Measurements from ENCODE around the gene ARSI.

ARSI gene

DNA sequence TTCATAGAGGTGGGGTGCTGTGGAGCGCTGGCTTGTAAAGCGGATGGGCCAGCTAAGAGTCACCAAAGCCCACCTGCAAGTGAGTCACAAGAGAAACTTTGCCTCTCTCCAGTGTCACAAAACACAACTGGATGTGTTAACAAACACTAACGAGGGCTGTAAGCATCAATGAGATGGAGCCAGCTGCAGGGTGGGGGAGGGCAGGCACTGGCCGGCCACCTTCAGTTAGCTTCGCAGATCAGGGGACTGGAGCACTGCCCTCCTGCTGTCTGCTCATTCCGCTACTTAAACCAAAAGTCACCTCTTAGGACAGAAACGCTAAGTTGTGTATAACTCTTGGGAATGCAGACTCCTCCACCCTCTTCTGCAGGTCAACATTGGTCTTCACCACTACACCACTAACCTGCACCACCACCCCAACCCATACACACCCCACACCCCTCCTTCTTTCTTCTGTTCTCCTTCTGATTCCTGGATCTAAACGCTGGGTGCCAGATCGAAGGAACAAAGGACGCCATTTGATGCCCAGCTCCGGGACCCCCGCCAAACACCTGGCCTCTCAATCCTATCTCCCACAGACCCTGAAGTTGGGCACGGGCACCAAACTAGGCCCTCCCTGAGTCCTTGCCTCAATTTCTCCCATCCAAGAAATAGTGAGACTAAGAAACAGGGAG lies 2.1 kb downstream of the ARSI start:
- no peak for DNase-seq (ENCODE audit: low read depth)
- TF ChIP-seq, protein P1, sequence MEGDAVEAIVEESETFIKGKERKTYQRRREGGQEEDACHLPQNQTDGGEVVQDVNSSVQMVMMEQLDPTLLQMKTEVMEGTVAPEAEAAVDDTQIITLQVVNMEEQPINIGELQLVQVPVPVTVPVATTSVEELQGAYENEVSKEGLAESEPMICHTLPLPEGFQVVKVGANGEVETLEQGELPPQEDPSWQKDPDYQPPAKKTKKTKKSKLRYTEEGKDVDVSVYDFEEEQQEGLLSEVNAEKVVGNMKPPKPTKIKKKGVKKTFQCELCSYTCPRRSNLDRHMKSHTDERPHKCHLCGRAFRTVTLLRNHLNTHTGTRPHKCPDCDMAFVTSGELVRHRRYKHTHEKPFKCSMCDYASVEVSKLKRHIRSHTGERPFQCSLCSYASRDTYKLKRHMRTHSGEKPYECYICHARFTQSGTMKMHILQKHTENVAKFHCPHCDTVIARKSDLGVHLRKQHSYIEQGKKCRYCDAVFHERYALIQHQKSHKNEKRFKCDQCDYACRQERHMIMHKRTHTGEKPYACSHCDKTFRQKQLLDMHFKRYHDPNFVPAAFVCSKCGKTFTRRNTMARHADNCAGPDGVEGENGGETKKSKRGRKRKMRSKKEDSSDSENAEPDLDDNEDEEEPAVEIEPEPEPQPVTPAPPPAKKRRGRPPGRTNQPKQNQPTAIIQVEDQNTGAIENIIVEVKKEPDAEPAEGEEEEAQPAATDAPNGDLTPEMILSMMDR (IDR thresholded peaks at IDR 0.05; ENCODE audit: low read depth, low read length, missing control alignments), result no peak
- H3K4me3 ChIP-seq (ENCODE audit: low read depth, low read length), result no peak overlapping the region

DNA sequence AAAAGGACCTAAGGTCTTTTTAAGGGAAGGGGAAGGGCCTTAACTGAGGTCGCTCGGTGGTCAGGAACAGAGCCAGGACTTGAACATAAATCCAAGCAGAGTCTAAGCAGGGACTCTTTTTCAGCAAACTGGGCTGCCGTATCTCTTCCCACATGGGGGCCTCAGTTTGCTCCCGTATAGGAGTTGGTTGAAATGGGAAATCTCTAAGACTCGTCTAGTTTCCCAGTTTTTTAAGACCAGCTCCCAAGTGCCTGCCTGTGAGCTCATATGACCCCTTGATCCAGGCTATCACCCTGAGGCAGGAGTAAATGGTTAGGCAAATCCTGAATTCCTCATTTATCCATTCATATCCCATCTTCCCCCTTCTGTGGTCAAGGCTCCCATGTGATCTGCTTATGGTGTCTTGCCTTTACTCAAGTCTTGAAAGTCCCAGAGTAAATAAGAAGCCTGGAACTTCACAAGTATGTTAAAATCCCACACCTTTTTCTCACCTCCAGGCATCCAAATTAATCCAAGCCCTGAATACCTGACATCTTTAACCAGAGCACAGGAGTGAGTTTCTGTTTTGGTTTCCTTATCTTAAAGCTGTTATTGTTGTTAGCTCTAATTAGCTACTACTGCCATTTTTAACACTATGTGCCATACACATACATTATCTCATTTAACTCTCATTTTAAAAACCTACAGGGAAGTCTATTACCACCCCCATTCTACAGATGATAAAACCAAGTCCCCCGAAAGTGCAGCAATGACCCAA lies 3.0 kb downstream of the ARSI start:
- no peak overlapping the region for H3K4me3 ChIP-seq (ENCODE audit: low read depth, low read length)
- no peak for DNase-seq (ENCODE audit: low read depth)
- TF ChIP-seq, protein P1 (IDR thresholded peaks at IDR 0.05; ENCODE audit: low read depth, low read length, missing control alignments), result no peak

DNA sequence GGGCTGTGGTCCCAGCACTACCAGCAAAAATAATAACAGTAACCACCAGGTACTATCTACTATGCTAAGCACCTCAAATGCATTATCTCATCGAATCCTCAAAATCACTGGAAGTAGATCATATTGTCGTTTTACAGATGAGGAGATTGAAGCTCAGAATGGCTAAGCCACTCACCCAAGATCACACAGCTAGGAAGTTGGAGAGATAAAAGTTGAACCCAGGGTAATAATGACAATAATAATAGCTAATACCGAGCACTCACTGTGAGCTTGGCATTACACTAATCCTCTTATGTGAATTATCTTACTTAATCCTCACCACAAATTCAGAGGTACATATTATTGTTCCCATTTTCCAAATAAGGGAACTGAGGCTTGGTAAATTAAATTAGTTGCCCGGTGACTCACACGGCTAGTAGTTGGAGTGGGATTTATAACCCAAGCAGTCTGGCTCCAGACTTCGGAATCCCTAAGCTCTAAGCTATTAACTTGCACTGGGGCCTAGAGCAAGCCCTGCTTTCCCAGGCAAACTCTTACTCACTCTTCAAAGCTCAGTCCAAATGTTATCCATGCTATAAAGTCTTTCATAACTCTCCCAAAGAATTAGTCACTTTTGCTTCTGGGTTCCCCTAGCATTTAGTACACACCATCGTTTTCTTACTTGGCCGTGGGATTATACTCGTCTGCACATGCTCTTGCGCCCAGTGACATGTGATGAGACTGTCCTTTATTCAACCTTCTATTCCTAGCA lies 3.8 kb downstream of the ARSI start:
- H3K4me3 ChIP-seq (ENCODE audit: low read depth, low read length), result no peak overlapping the region
- TF ChIP-seq, protein P1 (IDR thresholded peaks at IDR 0.05; ENCODE audit: low read depth, low read length, missing control alignments), result no peak
- no peak for DNase-seq (ENCODE audit: low read depth)

DNA sequence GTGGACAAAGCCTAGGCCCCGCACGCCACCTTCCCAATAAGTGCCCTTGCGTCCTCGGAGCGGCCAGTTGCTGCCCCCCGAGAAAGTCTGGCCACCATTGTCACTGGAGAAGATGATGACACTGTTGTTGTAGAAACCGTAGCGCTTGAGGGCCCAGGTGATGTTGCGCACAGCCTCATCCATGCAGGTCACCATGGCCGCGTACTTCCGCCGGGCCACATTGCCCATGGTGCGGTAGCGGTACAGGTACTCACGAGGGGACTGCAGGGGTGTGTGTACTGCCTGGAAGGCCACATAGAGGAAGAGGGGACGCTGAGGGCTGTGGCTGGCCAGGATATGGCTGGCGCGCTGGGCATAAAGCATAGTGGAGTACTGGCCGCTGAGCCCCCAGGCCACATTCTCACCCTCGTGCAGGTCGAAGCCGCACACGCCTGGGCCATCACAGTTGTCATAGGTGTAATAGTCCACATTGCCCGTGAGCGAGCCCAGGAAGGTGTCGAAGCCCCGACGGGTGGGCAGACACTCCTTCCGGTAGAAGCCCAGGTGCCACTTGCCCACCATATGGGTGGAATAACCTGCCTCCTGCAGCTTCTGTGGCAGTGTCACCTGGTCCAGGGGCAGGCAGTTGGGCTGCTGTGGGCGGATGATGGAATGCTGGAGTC lies 4.6 kb downstream of the ARSI start:
- TF ChIP-seq, protein P1 (IDR thresholded peaks at IDR 0.05; ENCODE audit: low read depth, low read length, missing control alignments), result no peak
- no peak overlapping the region for H3K4me3 ChIP-seq (ENCODE audit: low read depth, low read length)
- DNase-seq (ENCODE audit: low read depth), result no peak

DNA sequence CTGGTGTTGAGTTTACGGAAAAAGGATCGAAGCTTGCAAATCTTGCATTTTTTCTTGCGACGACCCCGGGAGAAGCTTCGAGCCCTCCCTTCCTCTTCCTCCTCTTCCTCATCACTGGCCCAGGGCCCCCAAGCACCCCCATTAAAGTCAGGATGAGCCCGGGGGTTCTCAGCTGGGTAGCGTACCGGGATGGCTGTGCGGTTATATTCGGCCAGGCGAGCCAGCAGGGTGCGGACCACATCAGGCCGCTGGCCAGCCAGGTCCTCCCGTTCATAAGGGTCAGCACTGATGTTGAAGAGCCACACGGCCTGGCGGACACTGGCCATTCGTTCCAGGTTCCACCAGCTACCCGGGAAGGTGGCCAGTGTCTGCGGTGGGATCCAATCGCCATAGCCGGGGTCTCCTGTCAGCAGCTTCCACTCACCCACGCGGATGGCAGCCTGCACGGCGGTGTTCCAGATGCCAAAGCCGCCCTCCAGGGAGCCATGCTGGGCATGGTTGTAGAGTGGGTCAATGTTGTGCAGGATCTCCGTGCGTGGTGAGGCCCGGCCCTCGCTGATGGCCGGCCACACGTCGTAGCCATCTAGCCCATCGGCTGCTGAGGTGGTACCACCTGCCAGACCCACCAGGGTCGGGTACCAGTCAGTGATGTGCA lies 5.3 kb downstream of the ARSI start:
- H3K4me3 ChIP-seq (ENCODE audit: low read depth, low read length), result no peak overlapping the region
- no peak for DNase-seq (ENCODE audit: low read depth)
- TF ChIP-seq, protein P1 (IDR thresholded peaks at IDR 0.05; ENCODE audit: low read depth, low read length, missing control alignments), result no peak

DNA sequence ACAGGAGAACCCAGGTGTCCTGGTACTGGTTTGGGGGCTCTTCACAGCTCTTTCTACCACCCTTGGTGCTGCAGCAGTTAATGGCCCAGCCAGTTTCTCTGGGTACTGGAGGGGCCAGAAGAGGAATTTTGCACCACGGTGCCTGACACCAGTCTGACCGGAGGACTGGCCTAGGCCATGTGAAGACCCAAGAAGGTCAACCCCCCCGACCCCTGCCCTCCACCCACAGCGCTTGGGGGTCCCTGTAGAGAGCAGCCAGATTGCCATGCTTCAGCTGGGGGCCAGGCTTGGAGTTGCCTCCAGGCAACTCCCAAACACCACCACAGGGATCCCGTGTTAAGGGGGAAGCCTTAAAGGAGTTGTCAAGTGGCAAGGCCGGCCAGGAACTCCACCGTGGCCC lies 6.2 kb downstream of the ARSI start:
- no peak for DNase-seq (ENCODE audit: low read depth)
- no peak overlapping the region for H3K4me3 ChIP-seq (ENCODE audit: low read depth, low read length)
- TF ChIP-seq, protein P1 (IDR thresholded peaks at IDR 0.05; ENCODE audit: low read depth, low read length, missing control alignments), result no peak

Measured in GM12864 (cell line).